ENCODE results near the gene COL25A1.

Gene COL25A1

DNA sequence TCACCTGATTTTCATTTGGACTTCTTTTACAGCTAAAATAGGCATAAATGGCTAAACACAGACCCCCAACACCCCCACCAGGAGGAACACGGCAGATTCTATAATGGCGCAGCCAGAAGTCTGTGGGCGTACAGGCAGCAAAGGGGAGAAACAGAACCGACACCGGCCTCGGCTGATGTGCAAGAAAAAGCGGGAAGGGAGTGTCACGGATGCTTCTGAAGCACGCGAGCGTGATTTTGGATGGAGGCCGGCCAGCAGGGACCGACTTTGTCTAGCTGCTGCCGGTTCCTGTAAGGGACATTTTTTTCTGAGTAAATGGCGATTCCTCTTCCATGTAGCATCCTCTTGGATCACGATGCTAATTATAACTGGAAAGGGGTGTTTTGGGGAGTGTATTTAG is 514.7 kb downstream of the COL25A1 start:
- no peak for DNase-seq

DNA sequence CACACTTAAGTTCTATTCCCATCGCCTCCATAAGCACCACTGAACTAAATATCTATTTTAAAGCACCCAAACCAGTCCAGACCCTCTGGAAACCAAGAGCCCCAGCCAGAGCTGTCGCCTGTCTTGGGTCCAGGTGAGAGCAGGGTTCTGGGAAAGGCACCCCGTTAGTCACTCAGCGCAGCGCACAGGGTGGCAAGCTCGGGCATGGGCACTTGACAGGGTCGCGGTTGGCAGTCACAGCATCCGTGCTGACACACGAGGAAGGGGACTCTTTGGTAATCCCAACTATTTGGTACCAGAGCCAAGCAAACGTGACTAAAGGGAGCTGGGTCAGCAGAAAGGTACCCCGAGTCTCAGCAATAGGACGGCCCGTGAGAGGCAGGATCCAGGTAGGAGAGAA is 515.4 kb downstream of the COL25A1 start:
- DNase-seq = no peak

DNA sequence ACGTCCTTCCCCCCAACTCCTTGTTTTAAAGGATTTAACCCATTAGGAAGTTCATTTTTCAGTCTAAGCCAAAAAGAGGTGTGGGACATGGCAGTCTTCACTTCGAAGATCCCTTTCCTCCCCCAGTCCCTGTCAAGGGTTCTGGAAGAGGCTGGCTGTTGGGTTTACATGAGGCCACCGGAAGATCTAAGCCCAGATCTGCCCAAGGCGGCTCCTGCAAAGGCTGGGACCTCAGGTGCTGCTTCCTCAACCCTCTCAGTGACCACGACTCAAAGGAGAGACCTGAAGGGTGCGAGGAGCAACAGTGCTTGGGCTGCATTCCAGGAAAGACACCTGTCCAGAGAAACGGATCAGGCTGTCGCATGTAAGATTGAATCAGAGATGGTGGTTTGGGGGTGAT is 516.1 kb downstream of the COL25A1 start:
- DNase-seq = no peak

DNA sequence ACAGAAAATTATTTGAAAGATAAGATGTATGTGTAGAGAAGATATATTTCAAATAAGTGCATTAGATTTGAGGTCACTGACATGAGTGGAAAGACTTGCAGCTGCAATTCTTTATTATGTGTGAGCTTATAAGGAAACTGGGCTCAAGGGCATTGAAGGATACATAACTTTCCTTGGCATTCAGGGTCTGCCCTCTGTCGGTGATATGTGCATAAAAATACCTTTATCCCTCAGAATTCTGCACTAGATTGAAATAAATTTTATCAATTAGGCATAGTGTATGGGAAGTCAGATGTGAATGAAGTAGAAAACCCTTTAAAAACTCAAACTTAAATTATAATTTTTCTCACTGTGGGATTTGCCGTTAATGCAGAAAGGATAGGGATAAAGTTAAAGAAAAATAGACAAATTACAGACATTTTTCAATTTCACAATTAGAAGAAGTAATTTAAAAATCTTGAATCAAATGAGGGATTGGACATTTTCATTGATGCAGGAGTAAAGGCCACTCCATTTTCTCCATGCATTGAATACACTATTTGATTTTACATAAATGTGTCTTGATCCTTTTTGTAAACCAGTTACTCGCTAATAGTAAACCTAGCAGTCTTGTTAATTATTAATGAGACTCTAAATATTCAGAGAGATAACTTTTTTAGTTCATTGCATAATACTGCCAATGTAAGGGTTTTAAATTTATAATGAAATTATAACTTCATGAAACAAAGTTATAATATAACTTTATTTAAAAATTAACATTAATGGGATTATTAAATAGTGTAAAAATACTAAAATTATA is 518.6 kb downstream of the COL25A1 start:
- DNase-seq = no peak

DNA sequence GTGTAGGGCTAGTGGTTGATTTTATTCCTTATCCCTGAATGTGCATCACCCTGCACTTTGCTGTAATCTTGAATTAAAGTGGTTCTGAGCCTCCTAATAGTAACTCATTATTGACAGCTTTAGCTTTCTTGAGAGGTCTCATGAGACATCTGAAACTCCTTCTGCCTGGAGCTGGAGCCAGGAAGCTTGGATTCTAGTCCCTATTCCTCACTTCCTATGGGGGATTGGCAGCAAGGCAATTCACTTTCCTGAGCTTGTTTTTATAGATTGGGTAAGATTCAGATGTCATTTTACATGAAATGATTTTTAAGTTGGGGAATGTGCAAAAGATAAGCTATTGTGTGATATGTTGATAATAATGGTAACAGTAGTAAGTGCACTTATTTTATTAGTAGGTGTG is 522.5 kb downstream of the COL25A1 start:
- DNase-seq = no peak

DNA sequence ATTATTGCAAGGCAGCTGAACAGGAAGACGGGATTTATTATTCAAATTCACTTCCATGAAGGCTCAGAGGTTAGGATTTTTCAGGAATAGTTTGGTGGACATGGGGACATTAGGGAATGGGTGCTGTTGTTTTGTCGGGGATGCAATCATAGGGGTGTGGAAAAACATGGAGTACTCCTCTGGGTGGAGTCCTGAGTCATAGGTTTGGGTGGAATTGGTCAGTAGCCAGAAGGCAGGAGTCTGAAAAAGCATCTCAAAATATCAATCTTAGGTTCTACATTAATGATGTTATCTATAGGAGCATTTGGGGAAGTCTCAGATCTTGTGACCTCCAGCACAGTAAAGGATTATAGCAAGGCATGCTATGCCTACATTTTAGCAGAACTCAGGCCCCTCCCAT is 525.1 kb downstream of the COL25A1 start:
- no peak for DNase-seq

DNA sequence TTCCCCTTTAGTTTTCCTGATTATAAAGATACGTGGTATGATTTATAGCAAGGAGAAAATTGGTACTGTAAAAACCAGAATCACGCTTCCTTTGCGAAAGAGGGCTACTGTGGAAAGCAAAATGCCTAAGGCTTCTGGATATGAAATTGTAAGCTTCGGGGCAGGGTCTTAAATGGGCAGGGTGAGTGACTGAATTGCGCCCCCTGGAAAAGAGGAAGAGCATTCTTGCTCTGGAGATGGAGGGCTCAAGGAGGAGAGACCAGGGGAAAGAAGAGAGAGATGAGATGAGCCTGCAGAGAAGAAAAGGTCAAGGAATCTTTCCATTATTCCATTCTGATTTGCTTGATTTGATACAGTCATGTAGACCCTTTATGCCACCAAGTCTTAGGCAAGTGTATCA is 526.5 kb downstream of the COL25A1 start:
- no peak for DNase-seq

DNA sequence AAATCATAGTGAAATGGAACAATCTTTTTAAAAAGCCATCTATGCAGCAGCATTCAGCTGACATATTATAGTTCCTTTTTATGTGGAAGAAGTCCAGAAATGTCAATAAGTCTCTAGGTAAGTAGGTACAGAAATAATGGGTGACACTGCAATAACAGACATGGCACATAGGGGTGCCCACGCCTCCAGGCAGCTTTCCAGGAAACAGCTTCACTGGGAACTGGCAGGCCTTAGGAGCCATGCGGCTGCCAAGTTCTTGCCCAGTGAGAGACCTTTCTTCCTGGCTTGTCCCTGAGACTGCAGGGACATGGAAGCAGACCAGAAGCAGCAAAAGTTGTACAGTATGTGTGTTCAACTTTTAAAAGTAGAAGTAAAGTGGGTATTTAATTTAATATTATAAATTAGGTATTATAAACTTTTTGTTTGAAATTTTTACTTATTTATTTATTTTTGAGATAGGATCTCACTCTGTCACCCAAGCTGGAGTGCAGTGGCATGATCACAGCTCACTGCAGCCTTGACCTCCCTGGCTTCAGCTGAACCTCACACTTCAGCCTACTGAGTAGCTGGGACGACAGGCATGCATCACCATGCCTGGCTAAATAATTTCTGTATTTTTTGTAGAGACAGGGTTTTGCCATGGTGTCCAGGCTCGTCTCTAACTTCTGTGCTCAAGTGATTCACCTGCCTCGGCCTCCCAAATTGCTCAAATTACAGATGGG is 527.5 kb downstream of the COL25A1 start:
- DNase-seq = no peak

DNA sequence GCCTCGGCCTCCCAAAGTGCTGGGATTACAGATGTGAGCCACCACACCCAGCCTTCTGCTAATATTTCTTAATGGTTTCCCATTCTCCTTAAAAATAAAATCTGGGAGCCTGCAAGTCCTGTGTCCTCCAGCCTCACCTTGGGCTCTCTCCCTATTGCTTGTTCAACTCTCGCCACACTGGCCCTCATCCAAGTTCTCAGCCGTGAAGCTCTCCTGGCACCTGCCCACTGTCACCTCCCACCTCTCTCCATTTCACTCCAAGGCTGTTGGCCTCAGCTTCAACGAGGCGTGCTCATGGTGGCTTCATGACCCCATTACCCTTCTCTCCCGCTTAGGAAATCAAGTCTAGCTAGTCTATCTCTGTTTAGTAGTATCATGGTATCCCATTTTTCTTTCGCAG is 530.1 kb downstream of the COL25A1 start:
- DNase-seq = no peak

DNA sequence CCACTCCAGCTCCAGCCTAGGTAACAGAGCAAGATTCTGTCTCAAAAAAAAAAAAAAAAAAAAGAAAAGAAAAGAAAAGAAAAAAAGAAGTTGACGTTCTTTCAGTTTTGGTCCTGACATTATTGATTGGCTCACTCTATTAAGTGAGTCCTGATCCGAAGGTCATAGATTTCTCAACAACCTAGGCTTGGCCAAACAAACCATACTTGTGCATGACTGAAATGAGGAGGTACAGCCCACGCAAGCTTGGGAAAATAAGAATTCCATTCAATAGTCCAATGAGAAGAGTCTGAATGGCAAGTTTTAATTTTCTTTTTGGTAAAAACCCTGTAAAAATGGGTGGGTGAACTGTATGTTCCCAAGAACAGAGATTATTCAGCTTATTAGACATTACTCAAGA is 536.4 kb downstream of the COL25A1 start:
- DNase-seq = no peak

DNA sequence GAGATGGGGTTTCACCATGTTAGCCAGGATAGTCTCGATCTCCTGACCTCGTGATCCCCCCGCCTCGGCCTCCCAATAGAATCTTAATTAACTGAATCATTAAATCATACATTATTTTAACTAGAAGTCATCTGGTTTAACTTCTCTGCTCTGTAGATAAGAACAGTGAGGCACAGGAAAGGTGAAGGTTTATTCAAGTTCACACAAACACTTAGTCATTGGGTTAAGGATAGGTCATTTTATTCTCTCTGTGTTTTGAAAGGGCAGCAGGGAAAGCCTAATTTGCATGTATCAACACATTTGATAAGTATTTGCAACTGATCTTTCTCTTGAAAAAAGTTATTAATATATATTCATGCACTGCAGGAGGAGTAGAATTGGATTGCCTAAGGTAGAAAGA is 538.5 kb downstream of the COL25A1 start:
- DNase-seq = no peak

DNA sequence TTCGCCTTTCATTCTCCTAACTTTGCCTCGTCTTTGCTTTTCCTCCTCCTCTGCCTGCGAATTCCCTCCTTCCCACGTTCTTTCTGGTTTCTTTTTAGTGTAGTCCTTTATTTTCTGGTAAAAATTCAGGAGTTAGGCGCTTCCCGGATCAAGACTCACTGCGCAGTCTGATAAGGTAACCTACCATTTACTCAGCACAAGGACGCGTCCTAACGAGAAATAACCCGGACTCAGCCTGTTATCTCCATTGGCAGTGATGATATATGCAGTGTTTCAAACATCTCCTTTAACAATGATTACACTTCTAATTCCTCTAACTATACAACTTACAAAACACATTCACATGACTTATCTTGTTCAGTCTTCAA is 539.2 kb downstream of the COL25A1 start:
- no peak for DNase-seq

DNA sequence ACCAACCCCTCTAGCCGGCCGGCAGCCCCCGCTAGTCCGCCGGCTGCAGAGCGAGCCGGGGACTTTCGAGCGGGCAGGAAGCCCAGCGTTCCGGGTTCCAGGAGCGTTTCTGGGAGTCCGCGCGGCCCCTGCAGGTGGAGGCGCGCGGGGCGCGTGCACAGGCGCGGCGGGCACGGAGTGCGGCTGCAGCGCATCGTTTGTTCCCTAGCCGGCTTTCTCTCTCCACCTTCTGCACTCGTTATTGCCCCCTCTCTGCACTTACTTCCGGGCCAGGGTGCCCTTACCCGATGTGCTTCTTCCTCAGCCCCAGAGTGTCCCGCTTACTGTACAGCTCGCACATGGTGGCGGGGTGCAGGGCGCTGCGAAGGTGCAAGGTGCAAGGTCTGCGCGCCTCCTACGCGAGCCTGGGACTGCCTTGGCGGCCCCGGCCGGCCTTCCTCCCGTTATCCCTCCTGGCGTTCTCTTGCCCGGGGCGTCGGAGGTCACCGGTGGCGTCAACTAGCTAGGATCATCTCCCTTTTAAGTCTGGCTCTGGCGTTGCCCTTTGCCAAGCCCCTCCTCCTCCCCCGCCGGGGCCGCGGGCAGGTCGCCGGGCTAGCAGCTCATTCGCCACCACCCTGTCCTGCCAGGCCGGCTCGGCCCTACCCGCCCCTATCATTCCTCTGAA is 539.8 kb downstream of the COL25A1 start, which contains the start of gene ETNPPL:
Gene ETNPPL, minus strand, starts transcription at position 495 of the 667 bp plus-strand sequence. Its CDS starts 155 bp downstream, at position 340.
- no peak for DNase-seq
